K562 (cell line): Measurements from ENCODE around the gene HBG1. TPM values are rescaled to one million over a fixed set of nuclear protein-coding genes. Genes with fewer than 3 reads are reported as not detected.

Experiments
- ATAC-seq: fragments of 200-7000 bp; cut with Tn5 transposase; 3 replicates; pipeline ENCODE4 v1.9.1; 2020; ENCODE audit warnings: moderate library complexity
- BruUV-seq: library from RNA; stranded (reverse); fragments of 400-500 nt; replicated peaks from 2 replicates; lab custom pipeline; 2021; lab: Mats Ljungman, UMichigan
- CTCF ChIA-PET: fragments of 300-600 bp; formaldehyde crosslinking; extraction: SDS; loops from one replicate; lab custom pipeline; 2021; ENCODE audit warnings: low intra/inter-chr PET ratio; lab: Yijun Ruan, JAX
- POLR2A ChIA-PET: fragments of 300-600, 350-650 bp; sonication (Branson Sonifier 250); formaldehyde crosslinking; extraction: SDS; loops from one replicate; lab custom pipeline; 2021; ENCODE audit warnings: antibody characterized with exemption, inconsistent platforms; lab: Yijun Ruan, JAX
- DNase-seq, 4 experiments: peaks; one replicate each; pipeline versions ENCODE4 v3.0.0 to v3.0.0-alpha.2; 2011 to 2018; ENCODE audit warnings: low spot score in 3 of 4, mixed read lengths in 3 of 4; ENCODE audit errors: extremely low read depth in 1 of 4
- FAIRE-seq: peaks from 2 replicates; lab custom pipeline; 2011; peaks lifted over from hg19 to GRCh38; lab: Jason Lieb, UNC
- H2AFZ ChIP-seq: 2 replicates; pipeline ENCODE4 v1.6.0; 2011; ENCODE audit warnings: low read depth, low read length, control low read depth, inconsistent platforms
- H3K27ac ChIP-seq: fragments of 200-600 bp; 3 replicates; pipeline ENCODE4 v1.8.0; 2011; ENCODE audit warnings: low read depth, mild to moderate bottlenecking, control low read depth, inconsistent platforms, low read length, moderate library complexity, mixed read lengths; ENCODE audit errors: extremely low read depth
- H3K27me3 ChIP-seq, 2 experiments: fragments of 300-600 bp in 1 of 2; 2 replicates in 1 of 2; 3 replicates in 1 of 2; pipeline versions ENCODE4 v1.6.0 to v1.8.0; 2011; ENCODE audit warnings: inconsistent platforms in 2 of 2, low read length in 2 of 2, mild to moderate bottlenecking in 1 of 2, mixed read lengths in 1 of 2, moderate library complexity in 1 of 2; ENCODE audit not compliant: control insufficient read depth in 2 of 2, insufficient read depth in 2 of 2
- H3K36me3 ChIP-seq: fragments of 300-600 bp; 3 replicates; pipeline ENCODE4 v1.8.0; 2011; ENCODE audit warnings: mild to moderate bottlenecking, low read length, inconsistent platforms; ENCODE audit not compliant: control insufficient read depth, insufficient read depth
- H3K4me1 ChIP-seq, 2 experiments: fragments of 200-600 bp in 1 of 2; replicated peaks in 1 of 2; 2 replicates in 1 of 2; 3 replicates in 1 of 2; pipeline versions ENCODE4 v1.5.1 to v1.8.0; 2011; ENCODE audit warnings: inconsistent platforms in 2 of 2, low read length in 2 of 2, mild to moderate bottlenecking in 1 of 2, mixed read lengths in 1 of 2, moderate library complexity in 1 of 2; ENCODE audit not compliant: control insufficient read depth in 2 of 2, insufficient read depth in 2 of 2
- H3K4me2 ChIP-seq: 2 replicates; pipeline ENCODE4 v1.6.1; 2011; ENCODE audit warnings: low read length, control low read depth, inconsistent platforms, mixed read lengths; ENCODE audit not compliant: insufficient read depth
- H3K4me3 ChIP-seq: fragments of 200-600 bp; sonication (generic), shearing (Covaris generic); 2 replicates; pipeline ENCODE4 v1.5.1; 2016; ENCODE audit warnings: control low read depth, inconsistent platforms
- H3K79me2 ChIP-seq: fragments of 200-600 bp; 3 replicates; pipeline ENCODE4 v1.8.0; 2011; ENCODE audit warnings: low read length, inconsistent platforms; ENCODE audit not compliant: control insufficient read depth, insufficient read depth
- H3K9ac ChIP-seq, 2 experiments: 2 replicates each; pipeline versions ENCODE4 v1.6.0 to v1.6.1; 2011; ENCODE audit warnings: low read depth in 2 of 2, low read length in 2 of 2, control low read depth in 1 of 2, inconsistent platforms in 1 of 2, mild to moderate bottlenecking in 1 of 2, mixed read lengths in 1 of 2; ENCODE audit not compliant: insufficient read depth in 1 of 2
- H3K9me1 ChIP-seq: one replicate; pipeline ENCODE4 v1.6.0; 2011; ENCODE audit warnings: inconsistent platforms, mild to moderate bottlenecking, low read length, moderate library complexity; ENCODE audit not compliant: control insufficient read depth, insufficient read depth
- H3K9me3 ChIP-seq: replicated peaks from 2 replicates; pipeline ENCODE4 v1.5.1; 2011; ENCODE audit warnings: low read depth, low read length, inconsistent platforms; ENCODE audit not compliant: control insufficient read depth, insufficient read depth
- H4K20me1 ChIP-seq: replicated peaks from 2 replicates; pipeline ENCODE4 v1.6.1; 2011; ENCODE audit warnings: low read length, inconsistent platforms, mixed read lengths; ENCODE audit not compliant: control insufficient read depth, insufficient read depth
- CREBBP ChIP-seq: IDR thresholded peaks from one replicate; pipeline ENCODE4 v1.6.1; 2012; ENCODE audit warnings: low read depth, mild to moderate bottlenecking, control low read depth, inconsistent platforms, low read length
- NCOA2 ChIP-seq, 2 experiments: fragments of 450-650 bp; IDR thresholded peaks; 2 replicates each; pipeline ENCODE4 v1.6.1; 2018; ENCODE audit warnings: mild to moderate bottlenecking in 2 of 2, moderate library complexity in 1 of 2; ENCODE audit not compliant: partially characterized antibody in 2 of 2
- RAD21 ChIP-seq, 2 experiments: fragments of 250-450 bp in 1 of 2; fragments of 450-650 bp in 1 of 2; sonication (Bioruptor Pico) in 1 of 2; formaldehyde crosslinking in 1 of 2; IDR thresholded peaks in 1 of 2; conservative IDR thresholded peaks in 1 of 2; 2 replicates each; pipeline versions ENCODE4 v1.4.0 to v1.8.0; 2020 to 2022; ENCODE audit warnings: mild to moderate bottlenecking in 2 of 2, moderate library complexity in 1 of 2
- SMAD1 ChIP-seq: fragments of 150-350 bp; IDR thresholded peaks from 2 replicates; pipeline ENCODE4 v1.6.1; 2014; ENCODE audit warnings: low read length, low read depth; ENCODE audit not compliant: partially characterized antibody
- ZKSCAN8 ChIP-seq: fragments of 200-800 bp; sonication (Bioruptor generic); IDR thresholded peaks from 2 replicates; pipeline ENCODE4 v1.6.1; 2016; ENCODE audit warnings: missing genetic modification characterization, missing compliant biosample characterization
- ZNF766 ChIP-seq: fragments of 200-800 bp; sonication (Bioruptor generic); conservative IDR thresholded peaks from 2 replicates; pipeline ENCODE4 v1.6.1; 2016; ENCODE audit warnings: missing genetic modification characterization, missing compliant biosample characterization
- WGBS: fragments of 100-300 bp; shearing (Covaris generic); methylation state at CpG from one replicate; pipeline ENCODE4 v1.1.6; 2016; ENCODE audit warnings: low coverage, mixed read lengths; ENCODE audit not compliant: insufficient coverage; ENCODE audit errors: missing lambda C conversion rate; 5-methylcytosine and 5-hydroxymethylcytosine counted together
- in situ Hi-C: fragments of 300-500 bp; cut with MboI; formaldehyde crosslinking; loops from 4 replicates; pipeline ENCODE4 v1.15.0; 2018; ENCODE audit warnings: inconsistent platforms, mixed read lengths
- intact Hi-C: fragments of 100-400 bp; cut with micrococcal nuclease; formaldehyde crosslinking; loops from 2 replicates; pipeline ENCODE4 v1.14.2; 2022
- polyA plus RNA-seq, 8 experiments: library from polyadenylated mRNA; depleted of rRNA in 4 of 8; stranded (reverse) in 5 of 8; unstranded in 3 of 8; fragments of >200 nt; fragmentation: Nextera tagmentation in 2 of 8; fragmentation: Illumina TruSeq in 1 of 8; extraction: Ambion mirVana in 2 of 8; extraction: Trizol in 1 of 8; gene quantifications; 2 replicates each; pipeline versions ENCODE4 v1.2.1 to v1.2.3, GENCODE V29; 2011 to 2014; ENCODE audit warnings: inconsistent platforms in 1 of 8, missing spikeins in 1 of 8
- total RNA-seq, 7 experiments: library from RNA; depleted of rRNA in 6 of 7; stranded (reverse); fragments of >200 nt in 6 of 7; fragmentation: Illumina TruSeq in 2 of 7; extraction: Trizol in 2 of 7; gene quantifications; 2 replicates each; pipeline versions ENCODE4 v1.2.1 to v1.2.3, GENCODE V29; 2011 to 2021; ENCODE audit warnings: low replicate concordance in 1 of 7
- TF ChIP-seq, protein P1 (sequence below): IDR thresholded peaks from 2 replicates; pipeline ENCODE4 v1.6.1; 2011; ENCODE audit not compliant: insufficient read length; ENCODE audit errors: extremely low read depth
- TF ChIP-seq, protein P2 (sequence below): sonication (generic); formaldehyde crosslinking; IDR thresholded peaks from 2 replicates; pipeline ENCODE4 v1.8.0; 2022; ENCODE audit warnings: mild to moderate bottlenecking, missing genetic modification reagents, borderline replicate concordance
- TF ChIP-seq, protein P3 (sequence below), 2 experiments: fragments of 200-800 bp in 1 of 2; sonication (Bioruptor generic) in 1 of 2; sonication (generic) in 1 of 2; formaldehyde crosslinking in 1 of 2; IDR thresholded peaks in 1 of 2; conservative IDR thresholded peaks in 1 of 2; 2 replicates each; pipeline versions ENCODE4 v1.5.0 to v1.6.1; 2016 to 2020; ENCODE audit warnings: missing compliant biosample characterization in 1 of 2, missing genetic modification characterization in 1 of 2, missing genetic modification reagents in 1 of 2
- TF ChIP-seq, protein P4 (sequence below), 2 experiments: IDR thresholded peaks in 1 of 2; conservative IDR thresholded peaks in 1 of 2; 2 replicates each; pipeline ENCODE4 v1.6.1; 2016; ENCODE audit warnings: low read depth in 2 of 2, mild to moderate bottlenecking in 1 of 2, missing compliant biosample characterization in 1 of 2, missing genetic modification characterization in 1 of 2, moderate library complexity in 1 of 2

HBG1 gene
- total and polyA plus RNA-seq, 9 of the 15 experiments (the other 6 are each of a cell fraction or from before 2014, with no cell fraction given), result 1,066 to 16,338 (median 4,898) TPM

DNA sequence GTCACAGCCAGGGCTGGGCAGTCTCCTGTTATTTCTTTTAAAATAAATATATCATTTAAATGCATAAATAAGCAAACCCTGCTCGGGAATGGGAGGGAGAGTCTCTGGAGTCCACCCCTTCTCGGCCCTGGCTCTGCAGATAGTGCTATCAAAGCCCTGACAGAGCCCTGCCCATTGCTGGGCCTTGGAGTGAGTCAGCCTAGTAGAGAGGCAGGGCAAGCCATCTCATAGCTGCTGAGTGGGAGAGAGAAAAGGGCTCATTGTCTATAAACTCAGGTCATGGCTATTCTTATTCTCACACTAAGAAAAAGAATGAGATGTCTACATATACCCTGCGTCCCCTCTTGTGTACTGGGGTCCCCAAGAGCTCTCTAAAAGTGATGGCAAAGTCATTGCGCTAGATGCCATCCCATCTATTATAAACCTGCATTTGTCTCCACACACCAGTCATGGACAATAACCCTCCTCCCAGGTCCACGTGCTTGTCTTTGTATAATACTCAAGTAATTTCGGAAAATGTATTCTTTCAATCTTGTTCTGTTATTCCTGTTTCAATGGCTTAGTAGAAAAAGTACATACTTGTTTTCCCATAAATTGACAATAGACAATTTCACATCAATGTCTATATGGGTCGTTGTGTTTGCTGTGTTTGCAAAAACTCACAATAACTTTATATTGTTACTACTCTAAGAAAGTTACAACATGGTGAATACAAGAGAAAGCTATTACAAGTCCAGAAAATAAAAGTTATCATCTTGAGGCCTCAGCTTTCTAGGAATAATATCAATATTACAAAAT is 38.6 kb upstream of the HBG1 start:
- peak; percentile 74 to 95 (median 79) for DNase-seq
- no peaks in the 10 kb centered on the region for H3K9me3 ChIP-seq
- H3K4me3 ChIP-seq, result no peak overlapping the region
- peak overlapping the region in 1 of 2 experiments; percentile 59; a peak in 2 of 4 replicates for H3K9ac ChIP-seq
- peaks cover 21% of the 10 kb centered on the region for H3K36me3 ChIP-seq
- H3K27me3 ChIP-seq, result no peaks in the 10 kb centered on the region
- in situ Hi-C loops (loop anchor here (5.0 kb wide), 2 partner anchors 46 to 166 kb away; no protein-coding TSS in a partner anchor), intact Hi-C loops (loop anchor here (2.0 to 10.0 kb wide), 4 partner anchors 36 to 306 kb away; partner anchors contain the start of genes TRIM6 and UBQLN3)
- H2AFZ ChIP-seq, result peak overlapping the region; percentile 35; the same call in 1 of the 2 replicates
- H3K9me1 ChIP-seq, result no peaks in the 10 kb centered on the region
- no peaks in the 10 kb centered on the region for H4K20me1 ChIP-seq
- peaks cover 83% of the 10 kb centered on the region for H3K79me2 ChIP-seq
- no TSS peak for BruUV-seq
- 3% methylated on average over 7 of the region's 7 CpGs for WGBS
- FAIRE-seq, result peak; percentile 91
- peaks cover 16 to 77% of the 10 kb centered on the region in 2 experiments; a peak in 4 of 5 replicates for H3K4me1 ChIP-seq
- peak; percentile 91 for ATAC-seq
- POLR2A ChIA-PET, result interaction anchor here (0.6 to 6.4 kb wide), 11 partner anchors 10 to 1512 kb away, joined by 3 to 40 read pairs (median 5); partner anchors contain the start of genes HBE1, HBG1 and HBG2
- peak overlapping the region; percentile 86 for H3K27ac ChIP-seq
- CTCF ChIA-PET, result interaction anchor here (1.4 kb wide), 1 partner anchor 83 kb away, joined by 4 read pairs; no protein-coding TSS in a partner anchor
- H3K4me2 ChIP-seq, result peak overlapping the region; percentile 81
- TF ChIP-seq ZKSCAN8 (CRISPR knock-in tag) (0 out of 2 replicates have a peak, but pooled peaks have one; percentile 50), CREBBP (no peak), ZNF766 (peak; percentile 53), SMAD1 (peak; percentile 31), RAD21 (CRISPR knock-in tag; conservative IDR thresholded peaks at IDR 0.05 in 1 of 2, IDR thresholded peaks at IDR 0.05 in 1 of 2) (peak; percentile 28 to 31; a peak in 3 of 4 replicates), NCOA2 (IDR thresholded peaks at IDR 0.05; ENCODE audit: partially characterized antibody in 2 of 2) (peak in 1 of 2 experiments; percentile 46)
- TF ChIP-seq, protein P1, sequence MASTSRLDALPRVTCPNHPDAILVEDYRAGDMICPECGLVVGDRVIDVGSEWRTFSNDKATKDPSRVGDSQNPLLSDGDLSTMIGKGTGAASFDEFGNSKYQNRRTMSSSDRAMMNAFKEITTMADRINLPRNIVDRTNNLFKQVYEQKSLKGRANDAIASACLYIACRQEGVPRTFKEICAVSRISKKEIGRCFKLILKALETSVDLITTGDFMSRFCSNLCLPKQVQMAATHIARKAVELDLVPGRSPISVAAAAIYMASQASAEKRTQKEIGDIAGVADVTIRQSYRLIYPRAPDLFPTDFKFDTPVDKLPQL, result no peak
- TF ChIP-seq, protein P2, sequence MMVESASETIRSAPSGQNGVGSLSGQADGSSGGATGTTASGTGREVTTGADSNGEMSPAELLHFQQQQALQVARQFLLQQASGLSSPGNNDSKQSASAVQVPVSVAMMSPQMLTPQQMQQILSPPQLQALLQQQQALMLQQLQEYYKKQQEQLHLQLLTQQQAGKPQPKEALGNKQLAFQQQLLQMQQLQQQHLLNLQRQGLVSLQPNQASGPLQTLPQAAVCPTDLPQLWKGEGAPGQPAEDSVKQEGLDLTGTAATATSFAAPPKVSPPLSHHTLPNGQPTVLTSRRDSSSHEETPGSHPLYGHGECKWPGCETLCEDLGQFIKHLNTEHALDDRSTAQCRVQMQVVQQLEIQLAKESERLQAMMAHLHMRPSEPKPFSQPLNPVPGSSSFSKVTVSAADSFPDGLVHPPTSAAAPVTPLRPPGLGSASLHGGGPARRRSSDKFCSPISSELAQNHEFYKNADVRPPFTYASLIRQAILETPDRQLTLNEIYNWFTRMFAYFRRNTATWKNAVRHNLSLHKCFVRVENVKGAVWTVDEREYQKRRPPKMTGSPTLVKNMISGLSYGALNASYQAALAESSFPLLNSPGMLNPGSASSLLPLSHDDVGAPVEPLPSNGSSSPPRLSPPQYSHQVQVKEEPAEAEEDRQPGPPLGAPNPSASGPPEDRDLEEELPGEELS, result no peak
- TF ChIP-seq, protein P3, sequence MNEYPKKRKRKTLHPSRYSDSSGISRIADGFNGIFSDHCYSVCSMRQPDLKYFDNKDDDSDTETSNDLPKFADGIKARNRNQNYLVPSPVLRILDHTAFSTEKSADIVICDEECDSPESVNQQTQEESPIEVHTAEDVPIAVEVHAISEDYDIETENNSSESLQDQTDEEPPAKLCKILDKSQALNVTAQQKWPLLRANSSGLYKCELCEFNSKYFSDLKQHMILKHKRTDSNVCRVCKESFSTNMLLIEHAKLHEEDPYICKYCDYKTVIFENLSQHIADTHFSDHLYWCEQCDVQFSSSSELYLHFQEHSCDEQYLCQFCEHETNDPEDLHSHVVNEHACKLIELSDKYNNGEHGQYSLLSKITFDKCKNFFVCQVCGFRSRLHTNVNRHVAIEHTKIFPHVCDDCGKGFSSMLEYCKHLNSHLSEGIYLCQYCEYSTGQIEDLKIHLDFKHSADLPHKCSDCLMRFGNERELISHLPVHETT (CRISPR knock-in tag; conservative IDR thresholded peaks at IDR 0.05 in 1 of 2, IDR thresholded peaks at IDR 0.05 in 1 of 2), result peak in 1 of 2 experiments; percentile 44; a peak in 1 of 4 replicates
- TF ChIP-seq, protein P4, sequence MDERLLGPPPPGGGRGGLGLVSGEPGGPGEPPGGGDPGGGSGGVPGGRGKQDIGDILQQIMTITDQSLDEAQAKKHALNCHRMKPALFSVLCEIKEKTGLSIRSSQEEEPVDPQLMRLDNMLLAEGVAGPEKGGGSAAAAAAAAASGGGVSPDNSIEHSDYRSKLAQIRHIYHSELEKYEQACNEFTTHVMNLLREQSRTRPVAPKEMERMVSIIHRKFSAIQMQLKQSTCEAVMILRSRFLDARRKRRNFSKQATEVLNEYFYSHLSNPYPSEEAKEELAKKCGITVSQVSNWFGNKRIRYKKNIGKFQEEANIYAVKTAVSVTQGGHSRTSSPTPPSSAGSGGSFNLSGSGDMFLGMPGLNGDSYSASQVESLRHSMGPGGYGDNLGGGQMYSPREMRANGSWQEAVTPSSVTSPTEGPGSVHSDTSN (CRISPR knock-in tag; IDR thresholded peaks at IDR 0.05; ENCODE audit: low read depth), result no peak
- TF ChIP-seq, protein P4 (tag; conservative IDR thresholded peaks at IDR 0.05; ENCODE audit: low read depth), result peak; percentile 27; the same call in 1 of the 2 replicates
